ENCODE measurements around the gene B3GALT6. TPM values are rescaled to one million over a fixed set of nuclear protein-coding genes. Genes with fewer than 3 reads are reported as not detected.

The B3GALT6 gene
- total RNA-seq, 1 donor from 2014 or later, result 8.3 TPM

- DNase-seq (ENCODE audit: missing footprints), result no peak
- intact Hi-C loops (cut with DNase I), result loop anchor here (5.0 kb wide), 1 partner anchor 129 kb away; no protein-coding TSS in a partner anchor
- ATAC-seq, result no peak
Observed at GRCh38 chr1:1250786-1251284, 18.8 kb downstream of the B3GALT6 start.

GRCh38 chr1:1253314-1253713 is 21.3 kb downstream of the B3GALT6 start:
- peak; percentile 27 for DNase-seq (ENCODE audit: missing footprints)
- no peak for ATAC-seq
- intact Hi-C loops (cut with DNase I), result loop anchor here (5.0 kb wide), 1 partner anchor 131 kb away; no protein-coding TSS in a partner anchor

- ATAC-seq, result peak; percentile 16
- DNase-seq (ENCODE audit: missing footprints), result peak; percentile 9
- intact Hi-C loops (cut with DNase I), result loop anchor here (5.0 kb wide), 1 partner anchor 132 kb away; no protein-coding TSS in a partner anchor
Observed at GRCh38 chr1:1253972-1254666, 22.1 kb downstream of the B3GALT6 start.

GRCh38 chr1:1254667-1254998 is 22.6 kb downstream of the B3GALT6 start:
- intact Hi-C loops (cut with DNase I), result loop anchor here (5.0 kb wide), 1 partner anchor 132 kb away; no protein-coding TSS in a partner anchor
- ATAC-seq (no peak), DNase-seq (ENCODE audit: missing footprints) (peak; percentile 72)

- no peak for ATAC-seq
- intact Hi-C loops (cut with DNase I), result no loop called here
Observed at GRCh38 chr1:1255078-1255477, 23.0 kb downstream of the B3GALT6 start.

GRCh38 chr1:1255611-1256010 is 23.6 kb downstream of the B3GALT6 start:
- peak; percentile 42 for DNase-seq (ENCODE audit: missing footprints)
- intact Hi-C loops (cut with DNase I), result no loop called here

More at GRCh38 chr1:1255078-1255477, 23.0 kb downstream of the B3GALT6 start:
- peak; percentile 20 for DNase-seq (ENCODE audit: missing footprints)

GRCh38 chr1:1256956-1257871 is 25.2 kb downstream of the B3GALT6 start:
- DNase-seq (ENCODE audit: missing footprints) (peak; percentile 40), ATAC-seq (no peak)
- intact Hi-C loops (cut with DNase I), result no loop called here

More at GRCh38 chr1:1255611-1256010, 23.6 kb downstream of the B3GALT6 start:
- no peak for ATAC-seq

- ATAC-seq (no peak), DNase-seq (ENCODE audit: missing footprints) (peak; percentile 21)
- intact Hi-C loops (cut with DNase I), result no loop called here
Observed at GRCh38 chr1:1259119-1259488, 27.1 kb downstream of the B3GALT6 start.

- DNase-seq (ENCODE audit: missing footprints) (peak; percentile 49), ATAC-seq (no peak)
- intact Hi-C loops (cut with DNase I), result no loop called here
Observed at GRCh38 chr1:1259540-1259939, 27.5 kb downstream of the B3GALT6 start.

GRCh38 chr1:1259951-1260600 is 28.0 kb downstream of the B3GALT6 start:
- peak; percentile 73 for DNase-seq (ENCODE audit: missing footprints)
- ATAC-seq, result peak; percentile 63
- intact Hi-C loops (cut with DNase I), result no loop called here

GRCh38 chr1:1260843-1261560 is 29.0 kb downstream of the B3GALT6 start:
- ATAC-seq (no peak), DNase-seq (ENCODE audit: missing footprints) (peak; percentile 26)
- intact Hi-C loops (cut with DNase I), result no loop called here

GRCh38 chr1:1262071-1262470 is 30.0 kb downstream of the B3GALT6 start:
- ATAC-seq (no peak), DNase-seq (ENCODE audit: missing footprints) (peak; percentile 21)
- intact Hi-C loops (cut with DNase I), result no loop called here

- ATAC-seq (no peak), DNase-seq (ENCODE audit: missing footprints) (no peak)
- intact Hi-C loops (cut with DNase I), result no loop called here
Observed at GRCh38 chr1:1262758-1263157, 30.7 kb downstream of the B3GALT6 start.

- peak; percentile 13 for DNase-seq (ENCODE audit: missing footprints)
- intact Hi-C loops (cut with DNase I), result no loop called here
- no peak for ATAC-seq
Observed at GRCh38 chr1:1264026-1264425, 32.0 kb downstream of the B3GALT6 start.

GRCh38 chr1:1264868-1265272 is 32.8 kb downstream of the B3GALT6 start:
- intact Hi-C loops (cut with DNase I), result no loop called here
- ATAC-seq (no peak), DNase-seq (ENCODE audit: missing footprints) (peak; percentile 42)

GRCh38 chr1:1267488-1268283 is 35.6 kb downstream of the B3GALT6 start:
- ATAC-seq (no peak), DNase-seq (ENCODE audit: missing footprints) (peak; percentile 39)
- intact Hi-C loops (cut with DNase I), result no loop called here

GRCh38 chr1:1268284-1268682 is 36.2 kb downstream of the B3GALT6 start:
- DNase-seq (ENCODE audit: missing footprints) (peak; percentile 30), ATAC-seq (no peak)
- intact Hi-C loops (cut with DNase I), result no loop called here

- ATAC-seq (no peak), DNase-seq (ENCODE audit: missing footprints) (peak; percentile 37)
- intact Hi-C loops (cut with DNase I), result no loop called here
Observed at GRCh38 chr1:1270813-1271212, 38.8 kb downstream of the B3GALT6 start.
